Stimulated activated CD8-positive, alpha-beta memory T cell treated with anti-CD3 and anti-CD28 coated beads, Interleukin-7, amount 100 ng/mL, for 24 hours (primary cell): ENCODE measurements around the gene PDE5A.
A peak's percentile ranks its signal among the peaks of the same experiment; 100 is the strongest.
"Not testable (repeated sequence)": the region's sequence is repeated elsewhere in the genome, so short reads cannot be mapped to it uniquely, and the experiment has no call there.

ENCODE experiments used
- DNase-seq: peaks from one replicate; pipeline ENCODE4 v3.0.0-alpha.2; 2020; ENCODE audit warnings: low read depth

Gene PDE5A

DNA sequence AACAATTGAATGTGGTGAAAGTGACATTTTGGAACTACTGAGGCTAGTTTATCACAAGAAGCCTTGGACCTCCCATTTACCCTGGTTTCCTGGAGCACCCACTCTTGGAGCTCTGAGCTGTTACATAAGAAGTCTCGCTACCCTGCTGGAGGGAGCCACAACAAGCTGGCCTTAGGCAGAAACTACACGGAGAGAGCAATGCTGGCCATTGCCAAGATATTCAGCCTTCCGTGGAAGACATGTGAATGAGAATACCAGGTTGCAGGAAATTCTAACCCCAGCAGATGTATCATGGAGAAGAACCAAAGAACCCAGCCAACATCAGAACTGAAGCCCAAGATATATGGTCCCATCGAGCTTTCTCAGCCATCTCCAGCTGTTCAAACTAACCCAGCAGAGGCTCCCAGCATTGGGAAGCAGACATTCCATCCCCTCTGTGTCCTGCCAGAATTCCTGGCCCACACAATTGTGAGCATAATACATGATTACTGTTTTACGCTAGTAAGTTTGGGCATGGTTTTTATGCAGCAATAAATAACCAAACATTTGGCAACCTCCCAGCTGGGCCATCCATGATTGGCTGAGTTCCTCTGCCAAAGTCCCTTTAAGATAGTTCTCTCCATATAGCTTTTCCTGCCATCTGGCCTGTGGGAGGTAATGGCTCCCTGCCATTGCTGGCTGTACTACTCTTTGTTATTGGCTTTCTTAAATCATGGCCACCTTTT is 17.9 kb upstream of the PDE5A start:
- DNase-seq: no peak

DNA sequence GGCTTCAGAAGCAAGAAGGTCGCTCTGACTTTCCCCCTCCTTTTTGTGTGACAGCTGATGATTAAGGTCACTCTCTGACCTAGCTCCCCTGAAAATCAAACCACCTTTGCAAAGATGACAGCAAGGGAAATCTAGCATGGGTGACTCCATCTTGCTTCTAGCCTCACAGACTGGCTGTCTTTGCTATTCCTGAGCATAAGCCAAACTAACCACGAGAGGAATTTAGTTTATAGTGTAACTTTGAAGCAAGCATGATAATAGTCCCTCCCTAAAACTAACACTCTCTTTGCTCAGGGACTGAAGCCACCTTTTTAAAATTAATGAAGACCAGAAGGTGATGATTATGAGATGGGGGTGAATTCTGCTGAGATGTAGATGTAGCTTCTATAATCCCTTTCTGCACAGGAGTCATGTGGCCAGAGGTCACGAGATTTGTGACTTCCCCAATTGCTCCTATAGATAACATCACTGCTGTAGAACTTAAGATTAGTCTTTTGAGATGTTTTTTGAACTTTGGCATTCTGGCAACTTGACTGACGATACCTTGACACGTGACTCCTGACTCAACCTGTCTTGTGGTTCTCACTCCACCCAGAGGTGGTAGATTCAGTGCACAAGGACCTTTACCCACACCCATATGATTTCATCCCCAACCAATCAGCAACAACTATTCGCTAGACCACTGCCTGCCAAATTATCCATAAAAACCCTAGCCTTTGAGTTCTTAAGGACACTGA is 14.9 kb upstream of the PDE5A start:
- no peak for DNase-seq

- DNase-seq: no peak
Measured at GRCh38 chr4:119641765-119642164, 13.2 kb upstream of the PDE5A start.

DNA sequence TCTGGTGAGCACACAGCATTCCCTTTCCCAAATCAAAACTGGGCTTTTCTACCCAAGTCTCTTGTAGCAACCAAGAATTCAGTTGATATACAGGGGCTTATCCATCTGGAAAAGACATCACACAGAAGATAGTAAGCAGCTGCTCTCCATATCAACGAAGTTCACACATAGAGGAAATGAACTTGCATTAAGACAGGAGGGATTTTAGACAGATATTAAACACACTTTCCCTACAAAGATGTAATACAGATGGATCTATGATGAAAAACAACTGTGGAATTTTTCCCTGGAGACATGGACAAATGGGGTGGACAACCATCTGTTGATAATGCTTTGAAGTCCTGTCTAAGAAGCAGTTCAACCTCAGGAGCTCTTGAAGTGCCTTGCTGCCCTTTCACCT is 9.8 kb upstream of the PDE5A start:
- DNase-seq: no peak

- DNase-seq: not testable (repeated sequence)
Measured at GRCh38 chr4:119636851-119637250, 8.2 kb upstream of the PDE5A start.

GRCh38 chr4:119632216-119632615 is 3.6 kb upstream of the PDE5A start:
- no peak for DNase-seq

- no peak for DNase-seq
Measured at GRCh38 chr4:119629142-119629471, 503 bp upstream of the PDE5A start.

GRCh38 chr4:119627267-119628255 is 1.0 kb downstream of the PDE5A start:
- DNase-seq: peak; percentile 3

- DNase-seq: no peak
Measured at GRCh38 chr4:119626943-119627266, 1.7 kb downstream of the PDE5A start.

DNA sequence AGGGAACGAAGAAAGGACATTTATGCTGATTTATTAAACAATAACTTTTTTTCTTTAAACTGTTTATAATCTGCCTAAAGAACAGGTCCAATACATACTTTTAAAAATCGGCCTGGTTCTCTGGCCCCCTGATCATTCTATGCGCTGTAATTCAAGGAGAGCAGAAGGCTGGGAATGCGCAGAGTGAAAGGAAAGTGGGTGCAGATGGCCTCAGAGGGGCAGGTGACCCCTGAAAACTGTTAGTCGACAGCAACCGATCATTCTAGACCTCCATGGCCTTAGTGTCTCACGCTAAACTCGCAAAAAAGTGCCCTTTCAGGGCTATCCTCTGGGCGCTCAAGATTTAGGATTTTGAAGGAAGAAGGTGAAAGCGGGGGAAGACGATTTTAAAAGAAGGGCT is 2.2 kb downstream of the PDE5A start:
- no peak for DNase-seq

DNA sequence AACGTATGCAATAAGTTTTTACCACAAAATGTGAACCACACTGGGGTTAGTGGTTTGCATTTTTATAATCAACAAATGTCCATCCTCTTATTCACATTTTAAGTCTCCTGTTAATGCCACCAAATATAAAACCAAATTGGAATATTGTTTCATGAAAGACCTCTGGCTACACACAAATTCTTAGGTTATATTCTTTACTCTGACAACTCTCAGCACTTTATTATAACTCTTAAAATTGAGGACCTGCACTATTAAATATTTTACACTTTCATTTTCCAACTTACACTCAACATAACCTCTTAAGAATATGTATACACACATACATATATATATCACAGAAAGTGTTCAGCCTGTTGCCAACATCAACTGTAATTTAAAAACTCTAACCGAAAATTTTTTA is 2.8 kb downstream of the PDE5A start:
- no peak for DNase-seq

DNA sequence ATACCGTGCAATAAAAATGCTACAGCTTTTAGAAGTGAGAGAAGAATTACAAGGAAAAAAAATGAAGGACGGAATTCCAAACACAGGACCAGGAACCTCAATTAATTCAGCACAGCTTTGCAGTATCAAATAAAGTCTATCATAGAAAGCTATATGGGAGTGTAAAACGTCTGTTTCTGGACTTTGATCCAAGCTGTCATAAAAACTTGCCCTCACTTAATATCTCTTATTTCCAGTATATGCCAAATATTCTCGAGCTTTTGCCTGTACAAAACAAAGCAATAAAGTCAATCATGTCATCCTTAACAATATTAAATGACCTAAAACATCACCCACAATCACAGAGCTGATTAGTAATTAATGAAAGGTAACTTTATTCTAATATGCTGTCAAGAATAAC is 4.2 kb downstream of the PDE5A start:
- DNase-seq: no peak

- DNase-seq: no peak
Measured at GRCh38 chr4:119623025-119623424, 5.6 kb downstream of the PDE5A start.

DNA sequence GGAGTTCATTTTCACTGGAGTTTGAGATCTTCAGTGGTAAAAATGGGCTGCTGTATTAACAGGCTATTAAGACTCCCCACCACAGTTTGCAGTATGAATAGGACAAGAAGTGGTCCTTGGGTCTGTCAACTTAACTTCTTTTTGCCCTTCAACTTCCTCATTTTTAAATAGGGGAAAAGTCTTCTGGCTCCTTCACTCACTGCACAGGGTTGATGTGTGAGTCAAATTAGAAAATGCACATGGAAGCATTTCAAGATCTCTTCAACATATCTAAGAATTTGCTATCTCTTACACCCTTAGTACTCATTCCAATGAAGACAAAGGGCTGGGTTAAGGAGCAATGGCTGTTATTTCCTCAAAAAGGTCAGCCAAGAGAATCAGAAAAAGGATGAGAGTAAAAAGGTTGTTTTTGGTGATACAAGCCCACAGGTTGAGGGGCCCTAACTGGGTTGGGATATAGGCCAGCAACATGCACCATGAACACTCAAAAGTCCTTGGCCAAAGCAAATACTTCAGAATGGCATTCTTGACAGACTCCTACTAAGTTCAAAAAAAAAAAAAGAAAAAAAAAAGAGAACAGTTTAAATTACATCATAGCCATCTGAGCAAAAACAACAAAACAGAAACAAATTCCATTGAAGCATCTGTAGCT is 13.4 kb downstream of the PDE5A start:
- DNase-seq: no peak

DNA sequence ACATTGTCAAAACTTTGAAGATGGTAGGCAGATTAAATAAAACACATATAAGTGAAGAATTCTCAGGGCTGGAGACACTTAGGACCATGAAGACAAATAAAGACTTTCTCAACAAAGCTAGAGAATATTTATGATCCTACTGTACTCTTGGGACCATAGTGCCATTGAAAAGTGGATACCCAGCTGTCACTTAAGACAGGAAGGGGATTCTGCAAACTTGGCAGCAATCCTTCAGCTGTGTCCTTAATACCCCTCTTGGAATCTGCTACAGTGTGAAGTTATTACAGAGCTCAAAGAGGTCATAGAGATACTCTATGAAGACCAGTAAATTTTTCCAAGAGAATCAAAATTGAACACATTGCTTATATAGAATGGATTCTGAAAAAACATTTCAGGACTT is 24.3 kb downstream of the PDE5A start:
- DNase-seq: no peak

DNA sequence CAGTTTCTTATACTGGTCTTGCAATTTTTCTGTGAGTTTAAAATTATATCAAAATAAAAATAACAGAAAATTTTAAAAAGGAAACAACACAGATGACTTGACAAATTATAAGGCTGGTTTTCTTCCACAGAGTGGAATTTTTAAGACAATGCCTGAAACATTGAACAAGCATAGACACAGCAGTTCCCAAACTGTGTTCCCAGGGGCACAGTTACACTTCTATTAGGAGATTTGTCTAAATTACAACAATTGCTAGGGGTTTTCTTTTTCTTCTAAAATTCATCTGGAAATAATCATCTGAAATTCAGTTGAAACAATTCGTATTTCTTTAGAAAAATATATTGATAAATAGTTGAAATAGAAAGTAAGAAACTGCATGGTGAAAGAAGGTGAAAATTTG is 26.2 kb downstream of the PDE5A start:
- no peak for DNase-seq

DNA sequence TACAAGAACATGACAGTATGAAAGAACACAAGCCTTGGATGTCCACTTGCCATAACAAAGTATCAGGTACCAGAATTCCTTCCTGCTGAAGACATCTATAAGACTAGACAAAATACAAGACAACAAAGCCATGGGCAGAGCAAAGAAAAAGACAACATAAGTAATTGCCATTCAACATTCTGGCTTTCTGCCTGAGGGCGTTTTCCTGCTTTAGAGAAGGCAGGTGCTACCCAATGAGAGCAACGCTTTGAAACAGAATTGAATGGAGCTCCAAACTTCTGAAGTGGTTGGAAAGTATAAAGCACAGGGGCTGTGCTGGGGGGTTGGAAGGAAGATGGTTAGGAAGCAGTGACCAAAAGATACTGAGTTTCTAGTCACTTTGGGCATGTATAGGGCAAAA is 30.1 kb downstream of the PDE5A start:
- no peak for DNase-seq

GRCh38 chr4:119597377-119597776 is 31.2 kb downstream of the PDE5A start:
- no peak for DNase-seq

DNA sequence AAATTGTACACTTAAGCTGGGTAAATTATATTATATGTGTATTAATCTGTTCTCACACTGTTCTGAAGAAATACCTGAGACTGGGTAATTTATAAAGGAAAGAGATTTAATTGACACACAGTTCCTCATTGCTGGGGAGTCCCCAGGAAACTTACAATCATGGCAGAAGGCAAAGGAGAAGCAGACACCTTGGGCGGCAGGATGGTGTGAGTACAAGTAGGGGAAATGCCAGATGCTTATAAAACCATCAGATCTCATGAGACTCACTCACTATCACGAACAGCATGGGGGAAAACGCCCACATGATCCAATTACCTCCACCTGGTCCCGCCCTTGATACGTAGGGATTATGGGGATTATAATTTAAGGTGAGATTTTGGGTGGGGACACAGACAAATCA is 34.9 kb downstream of the PDE5A start:
- DNase-seq: no peak

DNA sequence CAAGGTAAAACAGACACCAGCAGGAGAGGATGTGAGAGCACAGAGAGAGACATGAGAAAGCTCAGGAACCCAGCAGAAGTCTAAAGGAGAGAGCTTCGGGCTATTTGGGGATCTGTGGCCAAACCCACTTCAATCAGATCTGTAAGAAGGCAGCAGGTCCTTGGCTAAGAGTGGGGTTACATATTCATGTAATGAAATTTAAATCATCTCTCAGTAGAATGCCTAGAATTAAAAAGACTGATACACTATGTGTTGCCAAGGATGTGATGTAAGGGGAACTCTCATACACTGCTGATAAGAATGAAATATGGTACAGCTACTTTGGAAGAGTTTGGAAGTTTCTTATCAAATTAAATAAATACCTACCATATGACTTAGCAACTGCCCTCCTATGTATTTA is 35.8 kb downstream of the PDE5A start:
- no peak for DNase-seq

- DNase-seq: no peak
Measured at GRCh38 chr4:119589165-119589564, 39.4 kb downstream of the PDE5A start.

DNA sequence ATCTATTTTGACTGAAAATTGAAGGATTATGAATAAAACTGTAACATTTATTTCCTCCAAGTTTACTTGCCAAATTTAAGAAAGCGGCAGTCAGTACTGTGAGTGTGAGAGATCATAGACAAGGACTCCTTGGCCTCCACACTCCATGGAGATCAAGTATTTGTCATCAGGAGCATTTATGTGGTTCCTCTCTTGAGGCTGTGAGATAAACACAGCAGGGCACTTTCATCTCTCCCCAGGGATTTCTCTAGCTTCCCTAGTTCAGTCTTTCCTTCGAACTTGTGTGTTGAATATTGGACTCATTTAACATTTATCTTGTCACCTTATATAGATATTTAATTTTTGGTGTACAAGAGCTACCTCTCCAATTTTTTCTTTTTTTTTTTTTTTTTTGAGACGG is 40.8 kb downstream of the PDE5A start:
- DNase-seq: no peak
